HEK293 (cell line): Measurements from ENCODE around the gene FAM47C.
"Not testable (repeated sequence)": the region's sequence is repeated elsewhere in the genome, so short reads cannot be mapped to it uniquely, and the experiment has no call there.

Source experiments
- CTCF ChIP-seq: fragments of 450-650 bp; formaldehyde crosslinking; IDR thresholded peaks from 2 replicates; pipeline ENCODE4 v1.5.1; 2016; ENCODE audit warnings: missing biosample characterization, missing genetic modification characterization
- GLI2 ChIP-seq: fragments of 450-650 bp; formaldehyde crosslinking; IDR thresholded peaks from 2 replicates; pipeline ENCODE4; 2017; ENCODE audit warnings: missing biosample characterization, missing genetic modification characterization, low read depth, borderline replicate concordance
- YY2 ChIP-seq: fragments of 450-650 bp; formaldehyde crosslinking; IDR thresholded peaks from 2 replicates; pipeline ENCODE4 v1.5.1; 2016; ENCODE audit warnings: missing biosample characterization, missing genetic modification characterization
- ZNF776 ChIP-seq: fragments of 450-650 bp; formaldehyde crosslinking; IDR thresholded peaks from 2 replicates; pipeline ENCODE4 v1.5.0; 2017; ENCODE audit warnings: missing biosample characterization, missing genetic modification characterization, borderline replicate concordance

GRCh38 chrX:37034260-37034659 is 26.1 kb downstream of the FAM47C start:
- TF ChIP-seq CTCF, ZNF776, GLI2, YY2 (tag by site-specific recombination): not testable (repeated sequence)
